GM19452 (cell line): Measurements from ENCODE around the gene APCDD1L.
A peak's percentile ranks its signal among the peaks of the same experiment; 100 is the strongest.

Source experiments
- ATAC-seq: cut with Tn5 transposase; IDR thresholded peaks from one replicate; pipeline ENCODE4 v1.9.1; 2021; ENCODE audit not compliant: unreplicated experiment

Gene APCDD1L

DNA sequence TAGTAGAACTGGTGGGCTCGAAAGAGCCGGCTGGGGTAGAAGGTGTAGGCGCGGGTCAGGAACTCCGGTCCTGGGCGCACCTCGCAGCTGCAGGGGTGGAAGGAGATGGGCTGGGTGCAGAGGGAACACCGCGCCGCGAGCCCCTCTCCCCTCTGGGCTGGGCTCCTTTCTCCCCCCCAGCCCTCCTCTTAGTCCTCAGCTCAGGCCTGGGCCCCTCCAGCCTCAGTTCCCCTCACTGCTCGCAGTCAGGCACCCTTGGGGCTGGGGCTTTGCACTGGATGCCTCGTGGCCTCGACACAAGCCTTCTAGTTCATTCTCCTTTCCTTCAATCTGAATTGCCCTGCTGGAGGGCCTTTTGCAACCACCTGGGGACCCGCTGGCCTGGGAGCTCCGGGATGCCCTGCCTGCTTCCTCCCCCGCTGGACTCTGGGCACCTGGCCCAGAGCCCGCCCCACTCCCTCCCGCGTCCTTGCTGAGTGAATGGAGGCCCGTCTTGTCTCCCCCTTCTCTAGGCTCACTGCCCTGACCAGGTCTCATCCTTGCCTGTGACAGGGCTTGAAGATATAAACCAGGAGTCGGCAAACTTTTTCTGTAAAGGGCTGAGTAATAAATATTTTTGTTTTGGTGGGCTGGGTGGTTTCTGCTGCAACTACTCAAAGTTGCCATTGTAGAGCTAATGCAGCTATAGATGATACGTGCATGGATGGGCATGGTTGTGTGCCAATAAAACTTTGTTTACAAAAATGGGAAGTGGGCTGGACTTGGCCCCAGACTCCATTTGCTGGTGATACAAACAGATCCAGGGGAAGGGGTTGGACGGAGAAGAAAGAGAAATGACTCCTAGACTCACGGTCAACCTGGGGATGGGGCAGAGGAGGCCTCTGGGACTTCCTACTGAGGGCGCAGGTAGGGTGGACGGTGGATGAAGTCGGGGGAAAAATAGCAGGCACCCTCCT is 47.3 kb downstream of the APCDD1L start:
- ATAC-seq = no peak

- no peak for ATAC-seq
These were observed 48.2 kb downstream of the APCDD1L start for GRCh38 chr20:58466729-58467571.

DNA sequence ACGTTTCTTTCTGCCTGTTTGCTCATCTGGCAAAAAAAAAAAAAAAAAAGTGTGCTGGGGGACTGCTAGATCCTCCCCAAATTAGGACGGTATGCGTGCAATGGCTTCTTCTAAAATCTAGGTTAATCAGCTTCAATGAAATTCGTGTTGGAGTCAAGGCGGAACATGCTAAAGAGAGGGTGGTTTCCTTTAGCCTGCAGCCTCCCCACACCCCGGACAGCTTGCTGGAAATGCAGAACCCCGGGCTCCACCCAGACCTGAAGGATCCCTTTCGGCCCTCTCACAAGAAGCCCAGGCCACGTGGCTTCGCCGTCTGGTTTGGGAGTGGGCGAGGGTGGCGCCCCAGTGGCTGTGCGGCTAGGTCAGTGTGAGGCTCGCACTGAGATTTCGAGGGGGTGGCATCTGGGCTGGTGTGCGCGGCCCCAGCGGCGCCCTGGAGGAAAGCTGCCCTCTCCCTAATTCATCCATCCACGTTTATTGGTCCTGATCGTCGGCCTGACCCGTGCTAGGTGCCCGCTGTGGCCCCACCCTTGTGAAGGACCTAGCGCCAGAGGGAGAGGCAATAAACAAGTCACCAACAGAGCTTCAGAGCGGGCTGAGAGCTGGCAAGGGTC is 49.0 kb downstream of the APCDD1L start:
- ATAC-seq = no peak

- ATAC-seq = no peak
These were observed 50.4 kb downstream of the APCDD1L start for GRCh38 chr20:58464838-58465237.

DNA sequence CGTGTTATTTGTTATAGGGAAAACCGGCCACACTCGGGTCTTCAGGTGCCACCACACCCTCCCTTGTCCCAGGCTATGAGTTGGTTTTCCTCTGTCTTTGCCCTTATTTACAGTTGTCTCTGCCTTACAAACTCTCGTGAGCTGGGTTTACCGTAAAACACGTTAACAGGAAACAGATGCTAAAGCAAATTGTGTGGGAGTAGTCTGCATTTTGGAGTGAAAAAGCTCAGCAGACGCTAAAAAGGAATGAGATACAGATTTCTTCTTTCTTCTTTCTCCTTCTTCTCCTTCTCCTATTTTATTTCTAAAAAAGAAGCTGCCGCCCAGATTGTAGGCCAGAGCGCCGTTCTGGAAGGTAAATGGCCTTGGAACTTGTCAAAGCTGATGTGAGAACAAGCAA is 51.9 kb downstream of the APCDD1L start:
- no peak for ATAC-seq

DNA sequence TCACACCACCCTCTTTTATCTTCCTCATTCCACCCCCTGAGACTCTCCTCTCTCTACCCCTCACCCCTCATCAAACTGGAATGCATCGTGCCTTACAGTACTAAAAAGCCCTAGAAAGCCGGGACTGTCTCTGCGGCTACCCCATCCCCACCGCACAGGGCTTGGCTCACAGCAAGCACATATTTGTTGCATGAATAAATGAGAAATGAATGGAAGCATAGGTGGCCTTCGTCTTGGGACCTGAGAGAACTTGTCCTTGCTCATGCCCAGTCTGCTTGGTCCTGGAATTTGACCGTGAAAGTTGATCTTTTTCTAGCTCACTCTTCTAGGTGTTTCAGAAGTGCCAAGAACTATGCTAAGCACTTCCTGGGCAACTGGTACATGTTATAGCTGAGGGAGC is 53.3 kb downstream of the APCDD1L start:
- no peak for ATAC-seq

DNA sequence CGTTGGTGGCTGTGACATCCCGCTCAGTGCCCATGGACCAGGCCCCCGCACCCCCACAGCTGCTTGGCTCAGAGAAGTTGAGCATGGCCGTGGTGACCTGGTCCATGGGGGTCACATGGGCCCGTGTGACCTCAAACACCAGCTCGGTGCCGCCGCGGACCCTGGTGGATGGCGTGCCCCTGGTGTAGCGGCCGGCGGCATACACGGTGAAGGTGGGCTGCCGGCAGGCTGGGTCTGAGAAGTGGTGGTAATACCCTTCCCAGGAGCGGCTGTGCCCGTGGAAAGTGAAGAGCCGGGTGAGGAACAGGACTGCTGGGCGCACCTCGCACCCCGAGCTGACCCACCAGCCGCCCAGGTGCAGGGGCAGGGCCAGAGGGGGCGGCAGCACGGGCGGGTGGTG is 54.1 kb downstream of the APCDD1L start:
- no peak for ATAC-seq

DNA sequence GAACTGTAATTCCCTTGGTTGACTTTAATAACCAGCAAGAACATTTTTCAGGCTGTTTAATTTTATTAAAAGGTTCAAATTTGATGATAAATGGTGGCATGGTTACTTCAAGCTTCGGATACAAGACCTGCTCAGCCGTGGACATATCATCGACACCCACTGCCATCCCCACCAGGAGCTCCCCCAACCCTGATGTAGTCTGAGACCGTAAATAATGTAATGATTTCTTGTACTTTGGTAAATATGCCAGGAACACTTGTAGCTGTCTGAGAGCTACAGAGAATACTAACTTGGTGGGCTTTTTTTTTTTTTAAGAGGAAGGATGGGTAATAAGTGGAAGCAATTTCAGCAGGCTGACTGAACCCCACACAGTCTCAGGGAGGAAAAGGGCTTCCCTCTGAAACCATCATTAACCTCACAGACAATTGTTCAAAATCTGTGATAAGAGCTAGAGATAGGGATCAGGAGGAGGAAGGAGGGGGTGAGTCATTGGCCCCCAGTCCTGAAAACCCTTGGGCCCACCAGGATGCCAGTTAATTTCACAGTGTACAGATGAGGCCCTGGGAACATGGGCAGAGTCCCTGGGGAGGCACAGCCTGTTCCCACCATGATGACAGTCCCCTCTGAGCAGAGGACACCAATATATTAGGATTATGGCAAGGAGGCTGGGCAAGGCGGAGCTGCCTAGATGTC is 56.0 kb downstream of the APCDD1L start:
- ATAC-seq = peak; percentile 18

DNA sequence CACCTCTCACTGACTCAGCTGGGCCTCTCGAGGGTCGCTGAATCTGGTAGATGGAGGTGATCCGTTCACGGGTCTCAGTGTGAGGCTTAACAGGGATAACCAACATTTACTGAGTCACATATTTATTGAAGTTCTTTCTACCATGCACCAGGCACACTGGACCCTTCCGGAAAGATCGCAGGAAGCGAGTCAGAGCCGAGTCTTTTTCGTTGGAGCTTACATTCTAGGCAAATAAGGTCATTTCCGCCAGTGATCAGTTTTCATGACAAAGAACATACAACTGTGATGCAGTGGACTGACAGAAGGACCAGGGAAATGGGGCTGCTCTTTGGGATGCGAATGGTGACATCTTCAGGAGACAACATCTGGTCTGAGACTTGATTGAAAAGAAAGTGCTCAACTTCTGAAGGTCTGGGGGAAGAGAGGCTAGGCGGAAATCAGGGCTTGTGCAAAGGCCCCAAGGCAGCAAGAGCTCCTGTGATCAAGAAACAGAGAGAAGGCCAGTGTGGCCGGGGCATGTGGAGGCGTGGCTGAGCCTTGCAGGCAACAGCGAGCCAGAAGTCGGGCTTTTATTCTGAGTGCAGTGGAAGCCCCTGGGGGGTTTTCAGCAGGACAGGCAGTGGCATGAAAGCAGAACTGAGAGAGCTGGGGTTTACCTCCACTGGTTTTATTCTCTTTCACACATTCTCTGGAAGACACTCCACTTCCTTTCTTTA is 56.7 kb downstream of the APCDD1L start:
- ATAC-seq = peak; percentile 96

- no peak for ATAC-seq
These were observed 58.0 kb downstream of the APCDD1L start for GRCh38 chr20:58457083-58457695.

GRCh38 chr20:58454460-58454859 is 60.7 kb downstream of the APCDD1L start:
- no peak for ATAC-seq

DNA sequence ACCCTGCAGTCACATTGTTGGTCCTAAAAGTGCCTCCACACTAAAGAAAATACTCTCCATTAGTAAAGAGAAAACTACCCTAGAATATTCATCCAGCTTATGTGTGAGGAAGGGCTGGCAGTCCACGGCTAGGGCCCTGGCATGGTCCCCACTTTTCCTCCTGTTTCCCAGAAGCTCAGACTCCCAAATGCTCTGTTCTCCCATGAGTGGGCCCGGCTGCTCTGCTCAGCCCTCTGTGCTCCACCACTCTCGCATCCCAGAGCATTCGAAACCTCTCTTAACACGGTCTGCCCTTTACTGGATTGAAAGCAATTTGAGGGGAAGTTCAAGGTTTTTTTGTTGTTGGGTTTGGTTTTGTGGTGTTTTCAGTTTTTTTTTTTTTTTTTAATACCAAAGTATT is 61.8 kb downstream of the APCDD1L start:
- ATAC-seq = no peak

- ATAC-seq = no peak
These were observed 62.4 kb downstream of the APCDD1L start for GRCh38 chr20:58452667-58453255.

DNA sequence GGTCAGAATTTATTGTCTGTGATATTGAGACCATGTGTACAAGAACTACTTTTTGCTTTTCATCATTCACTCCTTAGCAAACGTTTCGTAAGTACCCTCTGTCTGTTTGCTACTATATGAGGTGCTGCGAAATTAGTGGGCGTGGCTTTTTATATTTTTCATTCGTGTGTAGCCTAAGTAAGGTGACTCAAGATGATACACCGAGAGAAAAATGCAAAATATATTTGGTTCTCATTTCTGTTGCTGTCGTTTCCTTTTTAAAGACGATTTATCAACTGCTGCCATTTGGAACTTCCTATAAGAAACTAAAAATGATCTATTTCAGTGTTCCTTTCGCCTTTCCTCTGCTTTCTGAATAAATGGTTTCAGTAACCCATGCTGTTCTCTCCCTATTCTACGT is 64.9 kb downstream of the APCDD1L start:
- ATAC-seq = no peak

DNA sequence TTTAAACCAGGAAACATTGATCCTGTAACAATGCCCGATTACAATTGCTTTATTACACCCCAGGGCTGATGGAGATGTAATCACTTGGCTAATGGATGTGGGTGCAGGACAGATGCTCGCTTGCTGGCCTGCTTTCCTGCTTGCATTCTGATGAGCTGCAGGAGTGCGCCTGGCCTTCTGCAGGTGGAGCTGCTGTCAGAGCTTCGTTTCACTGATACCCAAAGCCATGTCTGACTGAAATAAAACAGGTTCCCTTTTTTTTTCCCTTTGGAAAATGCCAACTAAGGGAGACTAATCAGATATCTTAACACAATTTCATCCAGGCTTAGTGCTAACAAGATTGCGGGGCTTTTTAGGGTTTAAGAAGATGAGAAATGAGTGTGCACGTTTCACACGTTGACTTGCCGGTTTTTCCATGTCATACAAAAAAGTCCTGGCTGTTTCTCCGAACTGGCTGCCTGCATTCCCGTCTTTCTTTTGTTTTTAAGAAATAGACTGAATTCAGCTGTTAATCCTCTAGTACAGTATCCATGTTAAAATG is 65.4 kb downstream of the APCDD1L start:
- no peak for ATAC-seq

- ATAC-seq = no peak
These were observed 66.2 kb downstream of the APCDD1L start for GRCh38 chr20:58448958-58449357.

DNA sequence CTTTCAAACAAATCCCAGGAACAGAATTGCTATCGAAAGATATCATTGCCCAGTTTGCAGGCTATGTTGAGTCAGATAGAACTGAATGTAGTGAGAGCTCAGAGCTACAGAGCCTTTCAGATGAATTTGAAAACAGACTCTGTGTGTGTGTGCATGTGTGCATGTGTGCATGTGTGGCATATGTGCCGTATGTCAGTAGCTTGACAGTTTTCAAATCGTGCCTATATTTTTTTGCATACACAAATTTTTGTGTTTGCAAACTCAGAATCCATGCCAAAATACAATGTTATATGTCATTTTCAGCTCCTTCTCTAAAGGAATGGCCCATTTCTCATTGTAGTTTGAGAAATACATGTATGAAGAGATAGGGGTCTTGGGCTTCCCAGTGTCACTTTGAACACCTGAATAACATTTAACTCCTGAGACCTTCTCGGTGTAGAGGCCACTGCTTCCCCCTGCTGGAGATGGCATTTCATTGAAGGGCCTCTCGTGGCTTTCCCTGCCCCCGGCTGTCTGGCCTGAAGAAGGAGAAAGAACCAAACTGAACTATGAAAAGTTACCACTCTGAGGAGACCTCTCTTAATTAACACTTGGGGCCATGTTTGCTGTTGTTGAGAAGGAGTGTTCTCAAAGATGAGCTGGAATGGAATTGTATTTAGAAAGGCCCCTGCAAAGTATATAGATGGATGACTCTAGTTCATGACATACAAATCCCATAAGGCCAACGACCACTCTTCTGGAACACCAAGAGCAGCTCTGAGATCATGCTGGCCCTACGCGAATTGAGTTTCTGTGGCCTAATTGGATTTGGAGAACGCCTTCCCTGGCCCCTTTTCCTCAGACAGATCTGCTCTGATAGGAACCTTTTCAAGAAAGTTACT is 67.4 kb downstream of the APCDD1L start:
- ATAC-seq = no peak

DNA sequence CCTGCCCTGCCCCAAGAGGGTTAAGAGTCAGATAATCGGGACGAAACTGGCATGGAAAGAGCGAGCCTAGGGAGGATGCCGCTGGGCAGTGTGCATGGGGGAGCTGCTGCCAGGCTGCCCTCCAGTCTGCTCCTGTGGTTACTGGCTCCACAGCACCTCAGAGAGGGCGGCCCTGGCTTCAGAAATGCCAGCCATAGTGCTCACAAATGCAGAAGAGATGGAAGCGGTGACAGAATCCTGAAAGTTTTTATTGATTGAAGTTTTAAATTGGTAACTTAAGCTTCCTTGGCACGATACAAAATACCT is 68.3 kb downstream of the APCDD1L start:
- no peak for ATAC-seq
